Measurements from ENCODE around the gene PDGFB.

DNA sequence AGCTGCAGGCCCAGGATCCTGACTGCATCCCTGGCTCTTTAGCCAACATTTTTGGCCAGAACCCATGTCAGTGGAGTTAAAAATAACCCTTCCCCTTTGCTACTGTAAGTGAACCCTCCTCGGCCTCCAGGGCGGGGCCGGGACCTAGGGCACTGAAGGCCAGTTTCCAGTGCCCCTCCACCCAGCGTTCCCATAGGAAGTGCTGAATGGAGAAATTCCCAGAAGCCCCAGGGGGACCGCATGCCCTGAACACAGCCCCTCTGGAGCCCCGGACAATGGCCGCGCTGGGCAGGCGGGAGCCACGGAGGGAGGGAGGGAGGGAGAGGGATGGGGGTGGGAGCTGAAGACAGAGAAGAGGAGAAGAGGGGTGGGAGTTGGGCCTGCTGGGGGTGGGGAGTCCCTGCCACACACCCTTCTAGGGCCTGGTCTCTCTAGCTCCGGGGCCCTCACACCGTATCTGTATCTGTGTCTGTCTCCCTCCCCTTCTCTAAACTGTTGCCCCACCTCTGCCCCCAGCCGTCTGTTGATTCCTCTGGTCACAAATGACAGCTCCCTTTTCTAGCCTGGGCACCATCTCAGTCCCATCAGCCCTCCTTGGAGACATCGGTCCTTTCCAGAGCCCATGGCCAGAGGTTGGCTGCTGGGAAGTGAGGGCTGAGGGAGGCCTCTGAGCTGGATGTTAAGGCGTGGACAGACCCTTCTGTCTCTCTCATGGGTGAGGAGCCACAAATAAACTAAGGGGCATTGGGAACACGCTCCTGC lies 10.9 kb downstream of the PDGFB start:
- no peak for TF ChIP-seq POLR2A (IDR thresholded peaks at IDR 0.05)
- TF ChIP-seq, protein P1, sequence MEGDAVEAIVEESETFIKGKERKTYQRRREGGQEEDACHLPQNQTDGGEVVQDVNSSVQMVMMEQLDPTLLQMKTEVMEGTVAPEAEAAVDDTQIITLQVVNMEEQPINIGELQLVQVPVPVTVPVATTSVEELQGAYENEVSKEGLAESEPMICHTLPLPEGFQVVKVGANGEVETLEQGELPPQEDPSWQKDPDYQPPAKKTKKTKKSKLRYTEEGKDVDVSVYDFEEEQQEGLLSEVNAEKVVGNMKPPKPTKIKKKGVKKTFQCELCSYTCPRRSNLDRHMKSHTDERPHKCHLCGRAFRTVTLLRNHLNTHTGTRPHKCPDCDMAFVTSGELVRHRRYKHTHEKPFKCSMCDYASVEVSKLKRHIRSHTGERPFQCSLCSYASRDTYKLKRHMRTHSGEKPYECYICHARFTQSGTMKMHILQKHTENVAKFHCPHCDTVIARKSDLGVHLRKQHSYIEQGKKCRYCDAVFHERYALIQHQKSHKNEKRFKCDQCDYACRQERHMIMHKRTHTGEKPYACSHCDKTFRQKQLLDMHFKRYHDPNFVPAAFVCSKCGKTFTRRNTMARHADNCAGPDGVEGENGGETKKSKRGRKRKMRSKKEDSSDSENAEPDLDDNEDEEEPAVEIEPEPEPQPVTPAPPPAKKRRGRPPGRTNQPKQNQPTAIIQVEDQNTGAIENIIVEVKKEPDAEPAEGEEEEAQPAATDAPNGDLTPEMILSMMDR (IDR thresholded peaks at IDR 0.05) = no peak
